CD4-positive, alpha-beta T cell (primary cell): ENCODE measurements around the gene NUB1. TPM values are rescaled to one million over a fixed set of nuclear protein-coding genes. Genes with fewer than 3 reads are reported as not detected.

Experiments
- ATAC-seq: fragments of 200-7000 bp; cut with Tn5 transposase; one replicate; pipeline ENCODE4 v1.10.0; 2022; ENCODE audit warnings: mild to moderate bottlenecking; ENCODE audit not compliant: poor library complexity
- CTCF ChIA-PET: fragments of 350-600 bp; sonication (Branson Sonifier 250); formaldehyde crosslinking; loops from one replicate; lab custom pipeline; 2021; ENCODE audit warnings: antibody characterized with exemption, inconsistent platforms; lab: Charles Lee
- POLR2A ChIA-PET: fragments of 350-600 bp; sonication (Branson Sonifier 250); formaldehyde crosslinking; loops from one replicate; lab custom pipeline; 2021; ENCODE audit warnings: antibody characterized with exemption, inconsistent platforms; lab: Charles Lee
- DNase-seq, 14 experiments: peaks; one replicate each; pipeline ENCODE4 v3.0.0-alpha.2; 2013 to 2020; ENCODE audit warnings: mixed read lengths in 2 of 14
- H3K27ac ChIP-seq, 2 donors: one replicate each; pipeline versions ENCODE4 v1.5.1 to v1.7.0; 2013; ENCODE audit warnings: low read length in 2 of 2, low read depth in 1 of 2, mild to moderate bottlenecking in 1 of 2
- H3K27me3 ChIP-seq, 2 experiments: 1 replicate in 1 of 2; 2 replicates in 1 of 2; pipeline versions ENCODE4 v1.6.1 to v1.7.0; 2013; ENCODE audit warnings: low read length in 2 of 2, control low read depth in 1 of 2, mild to moderate bottlenecking in 1 of 2, moderate library complexity in 1 of 2; ENCODE audit not compliant: insufficient read depth in 2 of 2, control insufficient read depth in 1 of 2
- H3K36me3 ChIP-seq: one replicate; pipeline ENCODE4 v1.6.1; 2013; ENCODE audit warnings: low read length, control low read depth; ENCODE audit not compliant: insufficient read depth
- H3K4me1 ChIP-seq: one replicate; pipeline ENCODE4 v1.6.1; 2013; ENCODE audit warnings: low read length, control low read depth; ENCODE audit not compliant: insufficient read depth
- H3K4me3 ChIP-seq: one replicate; pipeline ENCODE4 v1.5.1; 2013; ENCODE audit warnings: mild to moderate bottlenecking, low read length, moderate library complexity
- H3K9me3 ChIP-seq, 2 experiments: 1 replicate in 1 of 2; 2 replicates in 1 of 2; pipeline versions ENCODE4 v1.6.1 to v1.7.0; 2013; ENCODE audit warnings: low read length in 2 of 2, mild to moderate bottlenecking in 2 of 2, control low read depth in 1 of 2, moderate library complexity in 1 of 2; ENCODE audit not compliant: control insufficient read depth in 1 of 2, insufficient read depth in 1 of 2
- H3K27ac Mint-ChIP-seq: one replicate; pipeline ENCODE4 v1.8.0; 2020; ENCODE audit warnings: mixed read lengths
- H3K27me3 Mint-ChIP-seq: one replicate; pipeline ENCODE4 v1.8.0; 2021; ENCODE audit warnings: mixed read lengths
- H3K36me3 Mint-ChIP-seq: one replicate; pipeline ENCODE4 v1.8.0; 2021; ENCODE audit warnings: low read depth, mixed read lengths
- H3K4me1 Mint-ChIP-seq: one replicate; pipeline ENCODE4 v1.8.0; 2021; ENCODE audit warnings: low read depth, mixed read lengths
- H3K4me3 Mint-ChIP-seq: one replicate; pipeline ENCODE4 v1.8.0; 2020; ENCODE audit warnings: mild to moderate bottlenecking, mixed read lengths
- H3K9me3 Mint-ChIP-seq: one replicate; pipeline ENCODE4 v1.8.0; 2020; ENCODE audit warnings: mixed read lengths
- CTCF ChIP-seq: fragments of 200-600 bp; IDR thresholded peaks from one replicate; pipeline ENCODE4 v1.8.0; 2022; ENCODE audit warnings: antibody characterized with exemption, mild to moderate bottlenecking
- intact Hi-C, 2 experiments: fragments of 100-400 bp; cut with DNase I in 1 of 2; cut with micrococcal nuclease in 1 of 2; formaldehyde crosslinking; loops; one replicate each; pipeline versions ENCODE4 v1.15.1 to v1.9.0; 2023 to 2025; cut with DNase I, micrococcal nuclease
- total RNA-seq, 174 experiments: library from RNA in 2 of 174; stranded (reverse) in 2 of 174; gene quantifications; one replicate each; pipeline ENCODE4 v1.2.3 and lab custom pipeline; 2021 to 2026

The NUB1 gene
- total RNA-seq, 2 experiments from 2014 or later: 86.0 to 90.4 TPM

GRCh38 chr7:151390598-151391357, 49.2 kb downstream of the NUB1 start:
- H3K27ac Mint-ChIP-seq: no peak overlapping the region
- POLR2A ChIA-PET: no interaction called here
- Histone ChIP-seq H3K27me3 (no peaks in the 10 kb centered on the region), H3K36me3 (no peaks in the 10 kb centered on the region), H3K4me3 (no peak overlapping the region), H3K4me1 (peaks cover 4% of the 10 kb centered on the region), H3K27ac (no peak overlapping the region), H3K9me3 (no peaks in the 10 kb centered on the region)
- no peak overlapping the region for H3K4me3 Mint-ChIP-seq
- peaks cover 10% of the 10 kb centered on the region for H3K27me3 Mint-ChIP-seq
- no peaks in the 10 kb centered on the region for H3K4me1 Mint-ChIP-seq
- no peaks in the 10 kb centered on the region for H3K36me3 Mint-ChIP-seq
- CTCF ChIA-PET: no interaction called here
- ATAC-seq (no peak), DNase-seq (no peak)
- H3K9me3 Mint-ChIP-seq: no peaks in the 10 kb centered on the region
- TF ChIP-seq CTCF: no peak
- intact Hi-C loops: no loop called here

GRCh38 chr7:151391358-151391730, 49.7 kb downstream of the NUB1 start:
- no peaks in the 10 kb centered on the region for H3K36me3 ChIP-seq
- CTCF ChIA-PET: no interaction called here
- no peak overlapping the region for H3K27ac Mint-ChIP-seq

GRCh38 chr7:151392002-151392401, 50.4 kb downstream of the NUB1 start:
- POLR2A ChIA-PET: no interaction called here
- CTCF ChIA-PET: no interaction called here
- no peak for DNase-seq
- intact Hi-C loops: no loop called here
- H3K36me3 ChIP-seq: no peaks in the 10 kb centered on the region
- H3K27me3 ChIP-seq: no peaks in the 10 kb centered on the region
- peaks cover 13% of the 10 kb centered on the region for H3K4me1 ChIP-seq
- Mint-ChIP-seq H3K27me3 (peaks cover 6% of the 10 kb centered on the region), H3K9me3 (no peaks in the 10 kb centered on the region), H3K4me3 (no peak overlapping the region), H3K27ac (no peak overlapping the region), H3K4me1 (no peaks in the 10 kb centered on the region), H3K36me3 (no peaks in the 10 kb centered on the region)
- H3K9me3 ChIP-seq: peaks cover 0 to 2% of the 10 kb centered on the region in 2 experiments
- no peak for TF ChIP-seq CTCF
- no peak for ATAC-seq
- no peak overlapping the region for H3K27ac ChIP-seq
- H3K4me3 ChIP-seq: no peak overlapping the region

More at GRCh38 chr7:151391358-151391730, 49.7 kb downstream of the NUB1 start:
- H3K9me3 ChIP-seq: no peaks in the 10 kb centered on the region
- H3K4me1 ChIP-seq: peaks cover 7% of the 10 kb centered on the region
- no peaks in the 10 kb centered on the region for H3K36me3 Mint-ChIP-seq
- intact Hi-C loops: no loop called here
- no peak overlapping the region for H3K27ac ChIP-seq
- no peaks in the 10 kb centered on the region for H3K4me1 Mint-ChIP-seq
- H3K9me3 Mint-ChIP-seq: no peaks in the 10 kb centered on the region
- no peak overlapping the region for H3K4me3 Mint-ChIP-seq
- no peak overlapping the region for H3K4me3 ChIP-seq
- DNase-seq (no peak), ATAC-seq (no peak)
- POLR2A ChIA-PET: no interaction called here
- TF ChIP-seq CTCF: no peak
- no peaks in the 10 kb centered on the region for H3K27me3 ChIP-seq
- H3K27me3 Mint-ChIP-seq: peaks cover 10% of the 10 kb centered on the region
